GM18907 (cell line): Measurements from ENCODE around the gene TFIP11.

Source experiments
- ATAC-seq: cut with Tn5 transposase; IDR thresholded peaks from one replicate; pipeline ENCODE4 v1.9.1; 2021; ENCODE audit warnings: mild to moderate bottlenecking, moderate library complexity; ENCODE audit not compliant: unreplicated experiment

Gene TFIP11

GRCh38 chr22:26479792-26480610 is 32.3 kb downstream of the TFIP11 start:
- no peak for ATAC-seq

GRCh38 chr22:26479043-26479791 is 33.1 kb downstream of the TFIP11 start:
- ATAC-seq, result no peak

GRCh38 chr22:26477341-26477731 is 34.9 kb downstream of the TFIP11 start:
- ATAC-seq, result no peak

- ATAC-seq, result no peak
These were observed 35.5 kb downstream of the TFIP11 start for GRCh38 chr22:26476705-26477340.

- ATAC-seq, result no peak
These were observed 37.6 kb downstream of the TFIP11 start for GRCh38 chr22:26474682-26475081.

- ATAC-seq, result no peak
These were observed 40.8 kb downstream of the TFIP11 start for GRCh38 chr22:26471522-26471921.

- no peak for ATAC-seq
These were observed 41.5 kb downstream of the TFIP11 start for GRCh38 chr22:26470807-26471206.

GRCh38 chr22:26466196-26466595 is 46.1 kb downstream of the TFIP11 start:
- ATAC-seq, result no peak

- ATAC-seq, result no peak
These were observed 48.0 kb downstream of the TFIP11 start for GRCh38 chr22:26464312-26464711.

GRCh38 chr22:26463688-26464087 is 48.6 kb downstream of the TFIP11 start:
- no peak for ATAC-seq

- ATAC-seq, result no peak
These were observed 49.1 kb downstream of the TFIP11 start for GRCh38 chr22:26463101-26463661.

GRCh38 chr22:26462641-26463040 is 49.6 kb downstream of the TFIP11 start:
- no peak for ATAC-seq

- no peak for ATAC-seq
These were observed 50.2 kb downstream of the TFIP11 start for GRCh38 chr22:26462051-26462450.

- no peak for ATAC-seq
These were observed 51.0 kb downstream of the TFIP11 start for GRCh38 chr22:26461188-26461810.

GRCh38 chr22:26460202-26460601 is 52.1 kb downstream of the TFIP11 start:
- no peak for ATAC-seq

GRCh38 chr22:26457661-26458272 is 54.5 kb downstream of the TFIP11 start:
- no peak for ATAC-seq

- no peak for ATAC-seq
These were observed 58.3 kb downstream of the TFIP11 start for GRCh38 chr22:26453812-26454500.

GRCh38 chr22:26453216-26453615 is 59.1 kb downstream of the TFIP11 start:
- no peak for ATAC-seq

GRCh38 chr22:26452236-26453016 is 59.8 kb downstream of the TFIP11 start:
- no peak for ATAC-seq
